GM12878 (cell line): ENCODE measurements around the gene MEGF11. TPM values are rescaled to one million over a fixed set of nuclear protein-coding genes. Genes with fewer than 3 reads are reported as not detected.

ENCODE experiments used
- ATAC-seq: fragments of 200-7000 bp; cut with Tn5 transposase; 3 replicates; pipeline ENCODE4 v1.9.1; 2020; ENCODE audit warnings: mild to moderate bottlenecking, moderate library complexity
- BruUV-seq: library from RNA; stranded (reverse); fragments of 400-500 nt; replicated peaks from 2 replicates; lab custom pipeline; 2021; lab: Mats Ljungman, UMichigan
- CTCF ChIA-PET: fragments of 300-600 bp; sonication (Branson Sonifier 250); formaldehyde crosslinking; extraction: SDS; loops from one replicate; lab custom pipeline; 2021; ENCODE audit warnings: inconsistent platforms; lab: Yijun Ruan, JAX
- POLR2A ChIA-PET: fragments of 350-600 bp; formaldehyde crosslinking; extraction: SDS; loops from one replicate; lab custom pipeline; 2021; ENCODE audit warnings: inconsistent platforms; lab: Charles Lee
- RAD21 ChIA-PET: fragments of 300-600 bp; sonication (Branson Sonifier 250); formaldehyde crosslinking; loops from one replicate; lab custom pipeline; 2023; ENCODE audit warnings: antibody characterized with exemption; ENCODE audit not compliant: unreplicated experiment; lab: Charles Lee
- SMC1A ChIA-PET: fragments of 300-600 bp; sonication (Branson Sonifier 250); formaldehyde crosslinking; loops from one replicate; lab custom pipeline; 2023; ENCODE audit not compliant: unreplicated experiment, uncharacterized antibody; lab: Charles Lee
- DNase-seq: peaks from one replicate; pipeline ENCODE4 v3.0.0-alpha.2; 2011; ENCODE audit warnings: low read depth, low spot score
- FAIRE-seq: peaks from 3 replicates; lab custom pipeline; 2011; peaks lifted over from hg19 to GRCh38; lab: Jason Lieb, UNC
- H2AFZ ChIP-seq: 2 replicates; pipeline ENCODE4 v1.6.0; 2011; ENCODE audit warnings: low read depth, low read length, control low read depth; ENCODE audit not compliant: control insufficient read depth
- H3K27ac ChIP-seq: 2 replicates; pipeline ENCODE4 v1.5.1; 2011; ENCODE audit warnings: control low read depth; ENCODE audit not compliant: control insufficient read depth, insufficient read depth
- H3K27me3 ChIP-seq, 2 experiments: replicated peaks in 1 of 2; 2 replicates each; pipeline versions ENCODE4 v1.6.0 to v1.6.1; 2011; ENCODE audit warnings: low read length in 1 of 2; ENCODE audit not compliant: control insufficient read depth in 2 of 2, insufficient read depth in 2 of 2
- H3K36me3 ChIP-seq, 2 experiments: 2 replicates each; pipeline ENCODE4 v1.5.1; 2011; ENCODE audit warnings: low read length in 1 of 2; ENCODE audit not compliant: control insufficient read depth in 2 of 2, insufficient read depth in 2 of 2
- H3K4me1 ChIP-seq: 2 replicates; pipeline ENCODE4 v1.6.1; 2011; ENCODE audit warnings: mild to moderate bottlenecking, low read length, moderate library complexity, mixed read lengths; ENCODE audit not compliant: control insufficient read depth, insufficient read depth
- H3K4me2 ChIP-seq: 2 replicates; pipeline ENCODE4 v1.6.0; 2011; ENCODE audit warnings: control low read depth; ENCODE audit not compliant: control insufficient read depth, insufficient read depth
- H3K4me3 ChIP-seq: fragments of 200-600 bp; sonication (generic); 2 replicates; pipeline ENCODE4 v1.5.1; 2016
- H3K79me2 ChIP-seq: 2 replicates; pipeline ENCODE4 v1.6.0; 2011; ENCODE audit warnings: low read length; ENCODE audit not compliant: control insufficient read depth, insufficient read depth
- H3K9ac ChIP-seq: 2 replicates; pipeline ENCODE4 v1.8.0; 2011; ENCODE audit warnings: low read length, control low read depth, mixed read lengths; ENCODE audit not compliant: control insufficient read depth, insufficient read depth
- H3K9me3 ChIP-seq: replicated peaks from 3 replicates; pipeline ENCODE4 v1.5.1; 2011; ENCODE audit warnings: mild to moderate bottlenecking, low read length; ENCODE audit not compliant: control insufficient read depth, insufficient read depth
- H4K20me1 ChIP-seq: 2 replicates; pipeline ENCODE4 v1.6.0; 2011; ENCODE audit not compliant: control insufficient read depth, insufficient read depth
- BCL3 ChIP-seq: IDR thresholded peaks from 2 replicates; pipeline ENCODE4 v1.6.1; 2011; ENCODE audit warnings: borderline replicate concordance, low read depth, mild to moderate bottlenecking, moderate library complexity, low read length; ENCODE audit not compliant: insufficient read depth, poor library complexity, severe bottlenecking
- CEBPZ ChIP-seq: fragments of 150-350 bp; IDR thresholded peaks from 2 replicates; pipeline ENCODE4 v1.6.1; 2016; ENCODE audit warnings: low read depth, low read length
- ESRRA ChIP-seq: IDR thresholded peaks from 2 replicates; pipeline ENCODE4 v1.6.1; 2012; ENCODE audit warnings: mild to moderate bottlenecking, low read length, improper control_type of control experiment
- ETV6 ChIP-seq, 2 experiments: fragments of 450-650 bp in 1 of 2; IDR thresholded peaks in 1 of 2; conservative IDR thresholded peaks in 1 of 2; 2 replicates each; pipeline ENCODE4 v1.6.1; 2014; ENCODE audit warnings: antibody characterized with exemption in 1 of 2, borderline replicate concordance in 1 of 2, low read depth in 1 of 2, mild to moderate bottlenecking in 1 of 2, moderate library complexity in 1 of 2
- EZH2 ChIP-seq: IDR thresholded peaks from 2 replicates; pipeline ENCODE4 v1.6.1; 2012; ENCODE audit warnings: low read depth, mild to moderate bottlenecking, control low read depth, inconsistent platforms, low read length, borderline replicate concordance; ENCODE audit not compliant: control insufficient read depth
- PAX5 ChIP-seq: IDR thresholded peaks from 2 replicates; pipeline ENCODE4 v1.6.1; 2011; ENCODE audit warnings: low read depth, low read length, borderline replicate concordance
- REST ChIP-seq: IDR thresholded peaks from 2 replicates; pipeline ENCODE4 v1.6.1; 2012; ENCODE audit warnings: mild to moderate bottlenecking, low read depth, low read length
- RUNX3 ChIP-seq: IDR thresholded peaks from 2 replicates; pipeline ENCODE4 v1.6.1; 2012; ENCODE audit warnings: low read length, inconsistent platforms
- SIX5 ChIP-seq: IDR thresholded peaks from 2 replicates; pipeline ENCODE4 v1.6.1; 2011; ENCODE audit warnings: mild to moderate bottlenecking, low read depth, low read length, moderate library complexity; ENCODE audit not compliant: severe bottlenecking
- STAT1 ChIP-seq: fragments of 450-650 bp; conservative IDR thresholded peaks from 2 replicates; pipeline ENCODE4 v1.6.1; 2014; ENCODE audit warnings: antibody characterized with exemption, mild to moderate bottlenecking
- WGBS: methylation state at CpG from one replicate; pipeline ENCODE4 v1.1.6; 2016; ENCODE audit warnings: low lambda C conversion rate; ENCODE audit not compliant: insufficient replicate concordance, insufficient coverage; ENCODE audit errors: missing lambda C conversion rate; 5-methylcytosine and 5-hydroxymethylcytosine counted together
- in situ Hi-C: fragments of 300-500 bp; cut with MboI; formaldehyde crosslinking; loops from 9 replicates; pipeline ENCODE4 v1.14.3; 2018; ENCODE audit warnings: mixed read lengths
- intact Hi-C: fragments of 100-400 bp; cut with micrococcal nuclease; formaldehyde crosslinking; loops from one replicate; pipeline ENCODE4 v1.14.2; 2022; ENCODE audit not compliant: unreplicated experiment
- polyA plus RNA-seq, 11 experiments: library from polyadenylated mRNA; depleted of rRNA in 4 of 11; unstranded in 6 of 11; stranded (reverse) in 5 of 11; fragments of >200 nt; fragmentation: Nextera tagmentation in 4 of 11; fragmentation: Illumina TruSeq in 1 of 11; extraction: Ambion mirVana in 4 of 11; extraction: Trizol in 1 of 11; gene quantifications; 1 replicate in 1 of 11; 2 replicates in 10 of 11; pipeline versions ENCODE4 v1.2.1 to v1.2.3, GENCODE V29; 2011 to 2016; ENCODE audit warnings: inconsistent platforms in 2 of 11, missing spikeins in 2 of 11, low read depth in 1 of 11
- total RNA-seq, 4 experiments: library from RNA; depleted of rRNA in 3 of 4; stranded (reverse); fragments of >200 nt in 3 of 4; fragmentation: Illumina TruSeq in 1 of 4; extraction: Trizol in 1 of 4; gene quantifications; 2 replicates each; pipeline versions ENCODE4 v1.2.1 to v1.2.3, GENCODE V29; 2013 to 2021

The MEGF11 gene
- total and polyA plus RNA-seq, 10 of the 15 experiments (the other 5 are each of a cell fraction or from before 2014, with no cell fraction given) = 0.03 to 1.7 (median 0.49) TPM

GRCh38 chr15:65970937-65971740 is 282.4 kb downstream of the MEGF11 start (continued):
- TF ChIP-seq REST (no peak), RUNX3 (no peak), ESRRA (no peak)

GRCh38 chr15:65969865-65970816 is 283.4 kb downstream of the MEGF11 start:
- Histone ChIP-seq H3K9me3 (no peaks in the 10 kb centered on the region), H4K20me1 (no peaks in the 10 kb centered on the region), H3K36me3 (no peaks in the 10 kb centered on the region), H3K4me2 (no peak overlapping the region), H3K79me2 (no peaks in the 10 kb centered on the region), H3K9ac (no peak overlapping the region), H3K27ac (no peak overlapping the region), H3K4me1 (no peaks in the 10 kb centered on the region), H2AFZ (no peak overlapping the region), H3K4me3 (no peak overlapping the region), H3K27me3 (peaks cover 0 to 2% of the 10 kb centered on the region in 2 experiments; a peak in 2 of 4 replicates)
- BruUV-seq = no TSS peak
- ChIA-PET SMC1A (no interaction called here), CTCF (no interaction called here), RAD21 (interaction anchor here (1.5 kb wide), 2 partner anchors 9 to 77 kb away, joined by 3 to 4 read pairs; no protein-coding TSS in a partner anchor), POLR2A (no interaction called here)
- in situ Hi-C loops (no loop called here), intact Hi-C loops (no loop called here)
- DNase-seq (no peak), ATAC-seq (no peak), FAIRE-seq (no peak)
- WGBS = 28% methylated on average over 7 of the region's 7 CpGs
- TF ChIP-seq STAT1 (no peak), EZH2 (no peak), SIX5 (no peak), PAX5 (no peak), ETV6 (conservative IDR thresholded peaks at IDR 0.05 in 1 of 2, IDR thresholded peaks at IDR 0.05 in 1 of 2; ENCODE audit: borderline replicate concordance in 1 of 2, low read depth in 1 of 2) (no peak), CEBPZ (no peak), BCL3 (no peak)
